Type B pancreatic cell (in vitro differentiated cells): ENCODE measurements around the gene PRKX. TPM values are rescaled to one million over a fixed set of nuclear protein-coding genes. Genes with fewer than 3 reads are reported as not detected.
"Not testable (repeated sequence)": the region's sequence is repeated elsewhere in the genome, so short reads cannot be mapped to it uniquely, and the experiment has no call there.

Experiments used
- DNase-seq: peaks from one replicate; pipeline ENCODE4 v3.0.0; 2021; ENCODE audit warnings: mixed read lengths; ENCODE audit not compliant: unreplicated experiment; ENCODE audit errors: extremely low spot score
- H3K27ac Mint-ChIP-seq: 2 replicates; pipeline ENCODE4 v1.8.0; 2021; ENCODE audit warnings: mild to moderate bottlenecking, mixed read lengths
- H3K27me3 Mint-ChIP-seq: 2 replicates; pipeline ENCODE4 v1.8.0; 2021; ENCODE audit warnings: mixed read lengths
- H3K36me3 Mint-ChIP-seq: 2 replicates; pipeline ENCODE4 v1.8.0; 2021; ENCODE audit warnings: mixed read lengths
- H3K4me1 Mint-ChIP-seq: one replicate; pipeline ENCODE4 v1.8.0; 2021; ENCODE audit warnings: mixed read lengths; ENCODE audit not compliant: unreplicated experiment
- H3K4me3 Mint-ChIP-seq: 2 replicates; pipeline ENCODE4 v1.8.0; 2021; ENCODE audit warnings: mild to moderate bottlenecking, mixed read lengths
- H3K9me3 Mint-ChIP-seq: 2 replicates; pipeline ENCODE4 v1.8.0; 2021; ENCODE audit warnings: mixed read lengths
- long read RNA-seq: library from polyadenylated mRNA; unstranded; transcript quantifications from one replicate; pipeline ENCODE4 v2.0.0, GENCODE V29; 2020
- total RNA-seq: library from RNA; stranded (reverse); gene quantifications from 2 replicates; pipeline ENCODE4 v1.2.1, GENCODE V29; 2021; ENCODE audit warnings: low replicate concordance
- TF ChIP-seq, protein P1 (sequence below): fragments of 200-600 bp; sonication (generic); conservative IDR thresholded peaks from 2 replicates; pipeline ENCODE4 v1.5.0; 2021; ENCODE audit warnings: antibody characterized with exemption, mild to moderate bottlenecking

The PRKX gene
- 78.9 and 123 TPM in 2 replicates for total RNA-seq
- long read RNA-seq, full-length matches to known transcripts: 2 of 36 reads
- long read RNA-seq, partial matches to known transcripts: 11 of 36 reads
- long read RNA-seq, other reads (novel, unspliced or antisense): 23 of 36 reads

DNA sequence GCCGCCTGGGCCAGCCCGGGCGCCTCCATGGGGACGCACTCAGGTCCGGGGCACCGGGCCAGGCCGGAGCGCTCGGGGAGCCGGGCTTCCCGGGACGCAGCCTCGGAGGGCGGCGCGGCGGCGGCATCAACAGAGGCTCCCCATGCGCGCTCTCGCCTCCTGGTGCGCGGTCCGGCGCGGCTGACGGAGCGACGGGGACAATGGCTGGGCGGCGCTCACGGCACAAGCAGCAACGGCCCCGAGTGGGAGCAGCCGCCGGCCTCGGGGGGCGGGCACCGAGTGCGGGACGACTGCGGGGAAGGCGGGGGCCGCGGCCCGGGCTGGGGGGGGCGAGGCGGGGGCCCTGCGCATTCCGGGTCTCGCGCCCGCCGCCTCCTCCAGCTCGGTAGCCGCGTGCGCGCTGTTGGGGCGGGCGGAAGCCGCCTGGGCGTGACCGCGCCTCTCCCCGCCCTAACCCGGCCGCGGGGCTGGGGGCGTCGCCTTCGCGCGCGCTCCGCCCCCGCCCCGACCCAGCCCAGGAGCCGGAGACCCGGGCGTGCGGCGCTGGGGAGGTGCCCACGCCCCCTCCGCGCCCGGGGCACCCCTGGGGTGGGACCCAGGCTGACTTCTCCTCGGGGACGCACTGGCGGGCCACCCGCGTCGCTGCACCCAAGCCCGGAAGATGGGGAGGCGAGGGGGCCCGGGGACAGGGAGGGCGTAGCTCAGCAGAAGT, at the start of gene PRKX:
TSS of gene PRKX (minus strand) at position 425 of the 712 bp plus-strand sequence. CDS start at position 29, 396 bp downstream.
- peaks cover 4% of the 10 kb centered on the region for H3K27me3 Mint-ChIP-seq
- H3K4me3 Mint-ChIP-seq: peak within 1 kb of the TSS; percentile 100
- peaks cover 3% of the 10 kb centered on the region for H3K36me3 Mint-ChIP-seq
- H3K4me1 Mint-ChIP-seq: peaks cover 5% of the 10 kb centered on the region
- H3K27ac Mint-ChIP-seq: peak within 1 kb of the TSS; percentile 97
- DNase-seq: peak; percentile 80
- TF ChIP-seq, protein P1, sequence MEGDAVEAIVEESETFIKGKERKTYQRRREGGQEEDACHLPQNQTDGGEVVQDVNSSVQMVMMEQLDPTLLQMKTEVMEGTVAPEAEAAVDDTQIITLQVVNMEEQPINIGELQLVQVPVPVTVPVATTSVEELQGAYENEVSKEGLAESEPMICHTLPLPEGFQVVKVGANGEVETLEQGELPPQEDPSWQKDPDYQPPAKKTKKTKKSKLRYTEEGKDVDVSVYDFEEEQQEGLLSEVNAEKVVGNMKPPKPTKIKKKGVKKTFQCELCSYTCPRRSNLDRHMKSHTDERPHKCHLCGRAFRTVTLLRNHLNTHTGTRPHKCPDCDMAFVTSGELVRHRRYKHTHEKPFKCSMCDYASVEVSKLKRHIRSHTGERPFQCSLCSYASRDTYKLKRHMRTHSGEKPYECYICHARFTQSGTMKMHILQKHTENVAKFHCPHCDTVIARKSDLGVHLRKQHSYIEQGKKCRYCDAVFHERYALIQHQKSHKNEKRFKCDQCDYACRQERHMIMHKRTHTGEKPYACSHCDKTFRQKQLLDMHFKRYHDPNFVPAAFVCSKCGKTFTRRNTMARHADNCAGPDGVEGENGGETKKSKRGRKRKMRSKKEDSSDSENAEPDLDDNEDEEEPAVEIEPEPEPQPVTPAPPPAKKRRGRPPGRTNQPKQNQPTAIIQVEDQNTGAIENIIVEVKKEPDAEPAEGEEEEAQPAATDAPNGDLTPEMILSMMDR: no peak
- H3K9me3 Mint-ChIP-seq: no peaks in the 10 kb centered on the region

GRCh38 chrX:3763111-3763510, 49.7 kb upstream of the PRKX start:
- no peak for DNase-seq
- Mint-ChIP-seq H3K27ac (no peak overlapping the region), H3K4me3 (no peak overlapping the region), H3K36me3 (no peaks in the 10 kb centered on the region), H3K4me1 (no peaks in the 10 kb centered on the region), H3K9me3 (no peaks in the 10 kb centered on the region), H3K27me3 (no peaks in the 10 kb centered on the region)
- TF ChIP-seq, protein P1: no peak

DNA sequence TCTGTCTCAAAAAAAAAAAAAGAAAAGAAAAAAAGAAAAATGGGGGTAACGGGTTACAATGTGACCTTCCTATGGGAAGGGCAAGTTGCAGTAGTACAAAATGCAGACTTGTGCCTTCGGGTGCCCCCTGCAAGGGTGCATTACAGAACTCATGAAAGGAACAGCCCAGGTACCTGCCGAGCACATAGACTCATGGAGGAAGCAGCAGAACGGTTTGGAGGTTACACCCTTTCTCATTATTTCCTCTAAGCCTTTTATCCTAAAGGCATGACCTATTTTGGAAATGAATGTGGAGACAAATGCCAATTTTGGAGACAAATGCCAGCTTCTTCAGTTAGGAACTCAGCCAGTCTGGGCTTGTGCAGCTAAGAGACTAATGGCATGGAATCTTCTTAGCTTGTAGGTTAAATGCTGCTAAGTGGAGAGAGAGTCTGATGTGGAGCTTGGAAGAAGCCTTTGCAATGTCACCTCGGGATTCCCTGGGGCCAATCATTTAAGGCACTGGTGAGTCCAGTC, 44.1 kb upstream of the PRKX start:
- TF ChIP-seq, protein P1: no peak
- DNase-seq: no peak
- Mint-ChIP-seq H3K36me3 (no peaks in the 10 kb centered on the region), H3K4me1 (no peaks in the 10 kb centered on the region), H3K4me3 (no peak overlapping the region), H3K27me3 (no peaks in the 10 kb centered on the region), H3K9me3 (no peaks in the 10 kb centered on the region), H3K27ac (peak overlapping the region; percentile 19)

- no peak for DNase-seq
- TF ChIP-seq, protein P1: no peak
- Mint-ChIP-seq H3K36me3 (no peaks in the 10 kb centered on the region), H3K4me3 (no peak overlapping the region), H3K9me3 (peaks cover 4% of the 10 kb centered on the region), H3K4me1 (no peaks in the 10 kb centered on the region), H3K27ac (no peak overlapping the region), H3K27me3 (no peaks in the 10 kb centered on the region)
These were observed 34.7 kb upstream of the PRKX start for GRCh38 chrX:3748052-3748559.

GRCh38 chrX:3743801-3744439, 30.5 kb upstream of the PRKX start:
- no peak overlapping the region for H3K27ac Mint-ChIP-seq
- no peaks in the 10 kb centered on the region for H3K27me3 Mint-ChIP-seq

DNA sequence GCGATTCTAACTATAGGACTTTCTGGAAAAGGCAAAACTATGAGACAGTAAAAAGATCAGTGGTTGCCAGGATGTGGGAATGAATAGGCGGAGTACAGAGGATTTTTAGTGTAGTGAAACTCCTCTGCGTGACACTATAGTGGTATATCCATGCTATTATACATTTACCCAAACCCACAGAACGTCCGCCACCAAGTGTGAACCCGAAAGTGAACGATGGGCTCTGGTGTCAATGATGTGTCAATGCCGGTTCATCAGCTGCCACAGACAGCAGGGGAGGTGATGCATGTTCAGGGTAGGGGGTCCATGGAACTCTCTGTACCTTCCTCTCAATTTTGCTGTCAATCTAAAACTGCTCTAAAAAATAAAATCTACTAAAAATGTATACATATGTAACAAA, 27.5 kb upstream of the PRKX start:
- not testable (repeated sequence) for H3K4me3 Mint-ChIP-seq, H3K9me3 Mint-ChIP-seq, H3K27me3 Mint-ChIP-seq, H3K27ac Mint-ChIP-seq, H3K36me3 Mint-ChIP-seq, DNase-seq, H3K4me1 Mint-ChIP-seq

More at GRCh38 chrX:3743801-3744439, 30.5 kb upstream of the PRKX start:
- peaks cover 7% of the 10 kb centered on the region for H3K9me3 Mint-ChIP-seq
- no peaks in the 10 kb centered on the region for H3K4me1 Mint-ChIP-seq
- TF ChIP-seq, protein P1: no peak
- no peaks in the 10 kb centered on the region for H3K36me3 Mint-ChIP-seq
- no peak overlapping the region for H3K4me3 Mint-ChIP-seq
- DNase-seq: no peak
